B cell (primary cell): ENCODE data around the gene LZTR1. TPM values are rescaled to one million over a fixed set of nuclear protein-coding genes. Genes with fewer than 3 reads are reported as not detected.

Experiments used
- polyA plus RNA-seq: library from polyadenylated mRNA; depleted of rRNA; stranded (reverse); fragments of >200 nt; gene quantifications from 2 replicates; pipeline ENCODE4 v1.2.3, GENCODE V29; 2012
- small RNA-seq: library from RNA; depleted of rRNA; stranded (forward); fragments of <200 nt; gene quantifications from one replicate; pipeline ENCODE3, GENCODE V24; 2012; ENCODE audit warnings: low replicate concordance, low read depth; ENCODE audit not compliant: insufficient read length
- total RNA-seq, 2 donors: library from RNA; stranded (reverse); fragments of 120-200 nt in 1 of 2; gene quantifications; 1 replicate in 1 of 2; 2 replicates in 1 of 2; pipeline versions ENCODE4 v1.2.3 to v1.2.4, GENCODE V29; 2013 to 2022

LZTR1 gene
- total and polyA plus RNA-seq, 2 donors (not counting 1 experiment from before 2014, with no cell fraction given), result 75.7 to 94.8 TPM

Small RNA genes within 50 kb of the gene (small RNA-seq; reads per million reads assigned to genes)
- not detected for gene MIR649

Other genes with a start within 250 kb of the LZTR1 start
- gene SERPIND1, start 208.2 kb upstream of the LZTR1 start, total RNA-seq, result not detected in 2 replicates
- not detected in 2 replicates for gene SERPIND1, start 208.2 kb upstream of the LZTR1 start, polyA plus RNA-seq
- 149 and 156 TPM in 2 replicates for gene PI4KA, start 123.5 kb upstream of the LZTR1 start, total RNA-seq
- gene PI4KA, start 123.5 kb upstream of the LZTR1 start, polyA plus RNA-seq, result 64.9 and 85.9 TPM in 2 replicates
- gene SNAP29, start 123.3 kb upstream of the LZTR1 start, total RNA-seq, result 17.4 and 18.8 TPM in 2 replicates
- gene SNAP29, start 123.3 kb upstream of the LZTR1 start, polyA plus RNA-seq, result 7.8 and 13.4 TPM in 2 replicates
- 75.3 and 76.7 TPM in 2 replicates for gene CRKL, start 64.9 kb upstream of the LZTR1 start, total RNA-seq
- 13.5 and 17.1 TPM in 2 replicates for gene CRKL, start 64.9 kb upstream of the LZTR1 start, polyA plus RNA-seq
- gene AIFM3, start 15.0 kb upstream of the LZTR1 start, total RNA-seq, result 3.0 and 4.5 TPM in 2 replicates
- gene AIFM3, start 15.0 kb upstream of the LZTR1 start, polyA plus RNA-seq, result 6.0 and 7.5 TPM in 2 replicates
- 37.7 and 43.1 TPM in 2 replicates for gene THAP7, start 19.8 kb downstream of the LZTR1 start, total RNA-seq
- gene THAP7, start 19.8 kb downstream of the LZTR1 start, polyA plus RNA-seq, result 65.9 and 70.1 TPM in 2 replicates
- 0.49 and 0.83 TPM in 2 replicates for gene P2RX6, start 32.9 kb downstream of the LZTR1 start, total RNA-seq
- 0.35 and 0.79 TPM in 2 replicates for gene P2RX6, start 32.9 kb downstream of the LZTR1 start, polyA plus RNA-seq
- gene SLC7A4, start 50.3 kb downstream of the LZTR1 start, total RNA-seq, result not detected in 2 replicates
- gene SLC7A4, start 50.3 kb downstream of the LZTR1 start, polyA plus RNA-seq, result not detected in 2 replicates
- gene LRRC74B, start 63.6 kb downstream of the LZTR1 start, total RNA-seq, result 0.12 and 0.17 TPM in 2 replicates
- gene LRRC74B, start 63.6 kb downstream of the LZTR1 start, polyA plus RNA-seq, result 0.01 TPM in 1 of 2 replicates, not detected in the other